HepG2 (cell line): Measurements from ENCODE around the gene SPTAN1. TPM values are rescaled to one million over a fixed set of nuclear protein-coding genes. Genes with fewer than 3 reads are reported as not detected.

Source experiments
- BCLAF1 ChIP-seq: fragments of 450-650 bp; IDR thresholded peaks from 2 replicates; pipeline ENCODE4 v1.6.1; 2017; ENCODE audit warnings: mild to moderate bottlenecking
- CBFB ChIP-seq: sonication (generic); formaldehyde crosslinking; IDR thresholded peaks from 2 replicates; pipeline ENCODE4 v1.4.0; 2020; ENCODE audit warnings: missing genetic modification reagents
- FOSL2 ChIP-seq: sonication (generic); formaldehyde crosslinking; IDR thresholded peaks from 2 replicates; pipeline ENCODE4 v1.4.0; 2020; ENCODE audit warnings: missing genetic modification reagents
- GTF3A ChIP-seq: sonication (generic); formaldehyde crosslinking; conservative IDR thresholded peaks from 2 replicates; pipeline ENCODE4 v1.4.0; 2020; ENCODE audit warnings: mild to moderate bottlenecking, missing genetic modification reagents
- HIVEP1 ChIP-seq: sonication (generic); formaldehyde crosslinking; IDR thresholded peaks from 2 replicates; pipeline ENCODE4 v1.4.0; 2020; ENCODE audit warnings: mild to moderate bottlenecking, missing genetic modification reagents
- HNF4G ChIP-seq, 2 experiments: sonication (generic) in 1 of 2; formaldehyde crosslinking in 1 of 2; IDR thresholded peaks; 2 replicates each; pipeline versions ENCODE4 v1.4.0 to v1.6.1; 2011 to 2020; ENCODE audit warnings: borderline replicate concordance in 2 of 2, low read depth in 2 of 2, mild to moderate bottlenecking in 2 of 2, low read length in 1 of 2, missing genetic modification reagents in 1 of 2, moderate library complexity in 1 of 2
- MAFG ChIP-seq: sonication (generic); formaldehyde crosslinking; IDR thresholded peaks from 2 replicates; pipeline ENCODE4 v1.5.1; 2020; ENCODE audit warnings: mild to moderate bottlenecking, missing genetic modification reagents
- NFIC ChIP-seq: IDR thresholded peaks from 2 replicates; pipeline ENCODE4 v1.6.1; 2012; ENCODE audit warnings: mild to moderate bottlenecking, low read length, inconsistent platforms
- NFRKB ChIP-seq: fragments of 450-650 bp; IDR thresholded peaks from 2 replicates; pipeline ENCODE4 v1.6.1; 2017
- SKIL ChIP-seq: sonication (generic); formaldehyde crosslinking; IDR thresholded peaks from 2 replicates; pipeline ENCODE4 v1.8.0; 2022; ENCODE audit warnings: missing genetic modification reagents, mild to moderate bottlenecking, moderate library complexity, borderline replicate concordance
- ZFP37 ChIP-seq: sonication (generic); formaldehyde crosslinking; IDR thresholded peaks from 2 replicates; pipeline ENCODE4 v1.4.0; 2020; ENCODE audit warnings: missing genetic modification reagents, borderline replicate concordance
- ZNF567 ChIP-seq: sonication (generic); formaldehyde crosslinking; IDR thresholded peaks from 2 replicates; pipeline ENCODE4 v1.8.1; 2023; ENCODE audit warnings: mild to moderate bottlenecking, missing genetic modification reagents, borderline replicate concordance
- ZSCAN29 ChIP-seq: sonication (generic); formaldehyde crosslinking; conservative IDR thresholded peaks from 2 replicates; pipeline ENCODE4 v1.4.0; 2020; ENCODE audit warnings: mild to moderate bottlenecking, missing genetic modification reagents
- polyA plus RNA-seq, 8 experiments: library from polyadenylated mRNA; depleted of rRNA in 3 of 8; stranded (reverse) in 7 of 8; unstranded in 1 of 8; fragments of >200 nt; fragmentation: Illumina TruSeq in 4 of 8; extraction: Trizol in 4 of 8; gene quantifications; 2 replicates each; pipeline versions ENCODE4 v1.2.1 to v1.2.3, GENCODE V29; 2011 to 2016; ENCODE audit warnings: low read depth in 4 of 8, missing spikeins in 1 of 8, mixed read lengths in 1 of 8; ENCODE audit not compliant: insufficient read depth in 1 of 8
- total RNA-seq, 5 experiments: library from RNA; depleted of rRNA; stranded (reverse); fragments of >200 nt; fragmentation: Illumina TruSeq; extraction: Trizol; gene quantifications; 2 replicates each; pipeline ENCODE4 v1.2.3, GENCODE V29; 2016; ENCODE audit warnings: low read depth in 1 of 5
- TF ChIP-seq, protein P1 (sequence below): sonication (generic); formaldehyde crosslinking; IDR thresholded peaks from 2 replicates; pipeline ENCODE4 v1.8.0; 2022; ENCODE audit warnings: low read depth, missing genetic modification reagents
- TF ChIP-seq, protein P2 (sequence below): sonication (generic); formaldehyde crosslinking; conservative IDR thresholded peaks from 2 replicates; pipeline ENCODE4 v1.8.0; 2022; ENCODE audit warnings: low read depth, missing genetic modification reagents

The SPTAN1 gene
- total and polyA plus RNA-seq, 2 of the 13 experiments (the other 11 are each of a cell fraction or from before 2014, with no cell fraction given) = 106 to 111 TPM

- TF ChIP-seq BCLAF1 (no peak), NFIC (no peak), FOSL2 (peak; percentile 14), NFRKB (no peak), ZFP37 (peak; percentile 62; the same call in 1 of the 2 replicates), CBFB (CRISPR knock-in tag) (no peak), HNF4G (IDR thresholded peaks at IDR 0.05; ENCODE audit: borderline replicate concordance, low read depth, low read length) (no peak), HNF4G (CRISPR knock-in tag; IDR thresholded peaks at IDR 0.05; ENCODE audit: borderline replicate concordance, low read depth) (0 out of 2 replicates have a peak, but pooled peaks have one; percentile 20), ZNF567 (CRISPR knock-in tag) (no peak), ZSCAN29 (CRISPR knock-in tag) (0 out of 2 replicates have a peak, but pooled peaks have one; percentile 56), GTF3A (CRISPR knock-in tag) (no peak), SKIL (CRISPR knock-in tag) (no peak), HIVEP1 (peak; percentile 28; the same call in 1 of the 2 replicates), MAFG (CRISPR knock-in tag) (no peak)
- TF ChIP-seq, protein P1, sequence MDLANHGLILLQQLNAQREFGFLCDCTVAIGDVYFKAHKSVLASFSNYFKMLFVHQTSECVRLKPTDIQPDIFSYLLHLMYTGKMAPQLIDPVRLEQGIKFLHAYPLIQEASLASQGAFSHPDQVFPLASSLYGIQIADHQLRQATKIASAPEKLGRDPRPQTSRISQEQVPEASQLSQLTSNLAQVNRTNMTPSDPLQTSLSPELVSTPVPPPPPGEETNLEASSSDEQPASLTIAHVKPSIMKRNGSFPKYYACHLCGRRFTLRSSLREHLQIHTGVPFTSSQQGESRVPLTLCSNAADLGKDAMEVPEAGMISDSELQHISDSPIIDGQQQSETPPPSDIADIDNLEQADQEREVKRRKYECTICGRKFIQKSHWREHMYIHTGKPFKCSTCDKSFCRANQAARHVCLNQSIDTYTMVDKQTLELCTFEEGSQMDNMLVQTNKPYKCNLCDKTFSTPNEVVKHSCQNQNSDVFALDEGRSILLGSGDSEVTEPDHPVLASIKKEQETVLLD (CRISPR knock-in tag) = no peak
- TF ChIP-seq, protein P2, sequence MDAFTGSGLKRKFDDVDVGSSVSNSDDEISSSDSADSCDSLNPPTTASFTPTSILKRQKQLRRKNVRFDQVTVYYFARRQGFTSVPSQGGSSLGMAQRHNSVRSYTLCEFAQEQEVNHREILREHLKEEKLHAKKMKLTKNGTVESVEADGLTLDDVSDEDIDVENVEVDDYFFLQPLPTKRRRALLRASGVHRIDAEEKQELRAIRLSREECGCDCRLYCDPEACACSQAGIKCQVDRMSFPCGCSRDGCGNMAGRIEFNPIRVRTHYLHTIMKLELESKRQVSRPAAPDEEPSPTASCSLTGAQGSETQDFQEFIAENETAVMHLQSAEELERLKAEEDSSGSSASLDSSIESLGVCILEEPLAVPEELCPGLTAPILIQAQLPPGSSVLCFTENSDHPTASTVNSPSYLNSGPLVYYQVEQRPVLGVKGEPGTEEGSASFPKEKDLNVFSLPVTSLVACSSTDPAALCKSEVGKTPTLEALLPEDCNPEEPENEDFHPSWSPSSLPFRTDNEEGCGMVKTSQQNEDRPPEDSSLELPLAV (CRISPR knock-in tag) = no peak
Measured at GRCh38 chr9:128504485-128505413, 47.6 kb upstream of the SPTAN1 start, which contains the start of gene GLE1 (continued).
